Measurements from ENCODE around the gene SLC29A3.
A peak's percentile ranks its signal among the peaks of the same experiment; 100 is the strongest.

SLC29A3 gene

DNA sequence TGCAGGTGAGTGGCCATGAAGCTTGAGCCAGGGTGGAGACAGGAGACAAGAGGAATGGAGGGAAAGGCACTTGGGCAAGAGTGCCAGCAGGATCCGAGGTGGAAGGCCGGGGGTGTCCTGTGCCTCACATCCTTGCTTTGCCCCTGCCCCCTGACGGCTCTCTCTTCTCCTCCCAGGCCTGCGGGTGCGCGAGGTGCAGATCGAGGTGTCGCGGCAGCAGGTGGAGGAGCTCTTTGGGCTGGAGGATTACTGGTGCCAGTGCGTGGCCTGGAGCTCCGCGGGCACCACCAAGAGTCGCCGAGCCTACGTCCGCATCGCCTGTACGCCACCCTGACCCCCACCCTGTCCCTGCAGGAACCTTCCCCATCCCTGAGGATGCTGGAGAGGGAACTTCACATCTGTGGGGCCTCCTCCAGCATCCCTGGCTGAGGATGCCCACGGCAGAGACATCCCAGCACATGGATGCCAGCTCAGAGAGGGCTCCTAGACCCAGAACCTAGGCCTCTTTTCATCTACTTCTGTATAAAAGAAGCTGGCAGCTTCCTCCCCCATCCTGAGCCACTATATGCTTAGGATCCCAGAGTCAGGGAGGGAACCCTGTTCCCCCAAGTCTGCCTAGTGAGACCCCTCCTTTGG, 34.4 kb upstream of the SLC29A3 start:
- no peak overlapping the region for H3K4me2 ChIP-seq (ENCODE audit: low read length)
- H3K79me2 ChIP-seq = no peaks in the 10 kb centered on the region
- no peak overlapping the region for H2AFZ ChIP-seq
- H3K27ac ChIP-seq = no peak overlapping the region
- no peak overlapping the region for H3K4me3 ChIP-seq (ENCODE audit: low read depth, low read length)
- H3K36me3 ChIP-seq (ENCODE audit: control insufficient read depth, insufficient read depth, low read length) = no peaks in the 10 kb centered on the region
- no peaks in the 10 kb centered on the region for H3K27me3 ChIP-seq (ENCODE audit: control insufficient read depth, insufficient read depth, low read length)
- TF ChIP-seq, protein P1, sequence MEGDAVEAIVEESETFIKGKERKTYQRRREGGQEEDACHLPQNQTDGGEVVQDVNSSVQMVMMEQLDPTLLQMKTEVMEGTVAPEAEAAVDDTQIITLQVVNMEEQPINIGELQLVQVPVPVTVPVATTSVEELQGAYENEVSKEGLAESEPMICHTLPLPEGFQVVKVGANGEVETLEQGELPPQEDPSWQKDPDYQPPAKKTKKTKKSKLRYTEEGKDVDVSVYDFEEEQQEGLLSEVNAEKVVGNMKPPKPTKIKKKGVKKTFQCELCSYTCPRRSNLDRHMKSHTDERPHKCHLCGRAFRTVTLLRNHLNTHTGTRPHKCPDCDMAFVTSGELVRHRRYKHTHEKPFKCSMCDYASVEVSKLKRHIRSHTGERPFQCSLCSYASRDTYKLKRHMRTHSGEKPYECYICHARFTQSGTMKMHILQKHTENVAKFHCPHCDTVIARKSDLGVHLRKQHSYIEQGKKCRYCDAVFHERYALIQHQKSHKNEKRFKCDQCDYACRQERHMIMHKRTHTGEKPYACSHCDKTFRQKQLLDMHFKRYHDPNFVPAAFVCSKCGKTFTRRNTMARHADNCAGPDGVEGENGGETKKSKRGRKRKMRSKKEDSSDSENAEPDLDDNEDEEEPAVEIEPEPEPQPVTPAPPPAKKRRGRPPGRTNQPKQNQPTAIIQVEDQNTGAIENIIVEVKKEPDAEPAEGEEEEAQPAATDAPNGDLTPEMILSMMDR (IDR thresholded peaks at IDR 0.05) = no peak
- no peaks in the 10 kb centered on the region for H3K4me1 ChIP-seq
- no peaks in the 10 kb centered on the region for H3K9me3 ChIP-seq (ENCODE audit: control insufficient read depth, low read length)
- no peak overlapping the region for H3K9ac ChIP-seq

DNA sequence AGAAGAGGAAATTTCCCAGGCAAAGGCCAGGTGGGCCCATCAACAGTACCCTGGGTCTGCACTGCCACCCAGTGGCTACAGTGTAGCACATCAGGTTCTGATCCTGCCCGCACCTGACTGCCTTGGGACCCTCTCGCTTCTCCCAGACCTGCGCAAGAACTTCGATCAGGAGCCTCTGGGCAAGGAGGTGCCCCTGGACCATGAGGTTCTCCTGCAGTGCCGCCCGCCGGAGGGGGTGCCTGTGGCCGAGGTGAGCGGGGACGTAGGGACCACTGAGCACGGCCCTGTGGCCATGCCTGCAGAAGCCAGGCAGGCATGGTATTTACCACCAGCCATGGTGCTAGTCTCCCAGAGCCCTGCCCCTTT, 33.9 kb upstream of the SLC29A3 start:
- TF ChIP-seq, protein P1 (IDR thresholded peaks at IDR 0.05) = peak; percentile 83
- Histone ChIP-seq H3K4me3 (ENCODE audit: low read depth, low read length) (no peak overlapping the region), H3K36me3 (ENCODE audit: control insufficient read depth, insufficient read depth, low read length) (no peaks in the 10 kb centered on the region), H3K4me2 (ENCODE audit: low read length) (no peak overlapping the region), H2AFZ (no peak overlapping the region), H3K4me1 (no peaks in the 10 kb centered on the region), H3K27ac (no peak overlapping the region), H3K9me3 (ENCODE audit: control insufficient read depth, low read length) (no peaks in the 10 kb centered on the region), H3K9ac (no peak overlapping the region), H3K79me2 (no peaks in the 10 kb centered on the region), H3K27me3 (ENCODE audit: control insufficient read depth, insufficient read depth, low read length) (no peaks in the 10 kb centered on the region)

DNA sequence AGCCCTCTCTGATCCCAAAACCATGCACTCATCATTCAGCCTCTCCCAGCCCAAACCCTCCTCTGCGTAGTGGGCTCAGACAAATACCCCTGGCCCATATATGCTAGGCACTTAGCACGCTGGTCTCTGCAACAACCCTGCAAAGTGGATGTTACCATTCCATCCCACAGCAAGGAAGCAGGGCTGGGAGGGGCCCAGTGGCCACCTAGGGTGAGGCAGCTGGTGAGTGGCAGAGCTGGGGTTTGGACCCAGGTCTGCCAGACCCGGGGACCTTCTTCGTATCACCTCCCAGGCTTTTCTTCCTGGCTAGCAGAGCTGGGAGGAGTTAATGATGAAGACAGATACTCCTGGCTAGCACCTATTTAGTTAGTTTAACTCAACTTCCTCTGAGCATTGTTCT, 33.1 kb upstream of the SLC29A3 start:
- no peaks in the 10 kb centered on the region for H3K27me3 ChIP-seq (ENCODE audit: control insufficient read depth, insufficient read depth, low read length)
- no peaks in the 10 kb centered on the region for H3K4me1 ChIP-seq
- H3K4me2 ChIP-seq (ENCODE audit: low read length) = no peak overlapping the region
- no peaks in the 10 kb centered on the region for H3K36me3 ChIP-seq (ENCODE audit: control insufficient read depth, insufficient read depth, low read length)
- H3K9me3 ChIP-seq (ENCODE audit: control insufficient read depth, low read length) = no peaks in the 10 kb centered on the region
- H3K27ac ChIP-seq = no peak overlapping the region
- H3K9ac ChIP-seq = no peak overlapping the region
- TF ChIP-seq, protein P1 (IDR thresholded peaks at IDR 0.05) = no peak
- H3K4me3 ChIP-seq (ENCODE audit: low read depth, low read length) = no peak overlapping the region
- H2AFZ ChIP-seq = no peak overlapping the region
- no peaks in the 10 kb centered on the region for H3K79me2 ChIP-seq

DNA sequence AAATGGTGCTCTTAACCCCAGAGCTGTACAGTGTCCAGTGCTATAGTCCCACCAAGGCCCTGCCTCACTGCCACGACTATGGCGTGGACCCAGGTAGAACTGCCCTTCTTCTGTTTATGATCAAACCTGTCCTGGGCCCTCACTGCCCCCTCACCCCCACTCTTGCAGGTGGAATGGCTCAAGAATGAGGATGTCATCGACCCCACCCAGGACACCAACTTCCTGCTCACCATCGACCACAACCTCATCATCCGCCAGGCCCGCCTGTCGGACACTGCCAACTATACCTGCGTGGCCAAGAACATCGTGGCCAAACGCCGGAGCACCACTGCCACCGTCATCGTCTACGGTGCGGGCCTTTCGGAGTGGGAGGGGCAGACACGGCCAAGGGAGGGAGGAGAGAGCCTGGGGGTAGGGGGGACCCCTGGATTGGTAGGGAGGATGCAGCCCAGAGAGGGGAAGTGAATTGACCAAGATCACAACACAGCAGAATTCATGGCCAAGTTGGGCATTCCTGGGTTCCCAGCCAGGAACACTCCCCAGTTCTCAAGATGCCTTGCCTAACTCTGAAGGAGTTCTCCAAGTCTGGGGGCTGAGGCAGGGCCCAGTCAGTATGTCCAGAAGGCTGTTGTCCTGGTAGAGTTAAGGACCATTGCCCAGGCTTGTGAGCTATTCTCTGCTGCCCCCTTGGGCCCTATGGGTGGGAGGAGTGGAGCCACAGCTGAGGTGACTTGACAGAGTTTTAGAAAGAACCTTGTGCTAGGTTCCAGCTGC, 32.4 kb upstream of the SLC29A3 start:
- no peak overlapping the region for H3K4me3 ChIP-seq (ENCODE audit: low read depth, low read length)
- TF ChIP-seq, protein P1 (IDR thresholded peaks at IDR 0.05) = no peak
- no peaks in the 10 kb centered on the region for H3K27me3 ChIP-seq (ENCODE audit: control insufficient read depth, insufficient read depth, low read length)
- no peaks in the 10 kb centered on the region for H3K36me3 ChIP-seq (ENCODE audit: control insufficient read depth, insufficient read depth, low read length)
- H3K9me3 ChIP-seq (ENCODE audit: control insufficient read depth, low read length) = no peaks in the 10 kb centered on the region
- H2AFZ ChIP-seq = no peak overlapping the region
- no peak overlapping the region for H3K9ac ChIP-seq
- H3K27ac ChIP-seq = no peak overlapping the region
- H3K4me2 ChIP-seq (ENCODE audit: low read length) = no peak overlapping the region
- H3K4me1 ChIP-seq = no peaks in the 10 kb centered on the region
- no peaks in the 10 kb centered on the region for H3K79me2 ChIP-seq

DNA sequence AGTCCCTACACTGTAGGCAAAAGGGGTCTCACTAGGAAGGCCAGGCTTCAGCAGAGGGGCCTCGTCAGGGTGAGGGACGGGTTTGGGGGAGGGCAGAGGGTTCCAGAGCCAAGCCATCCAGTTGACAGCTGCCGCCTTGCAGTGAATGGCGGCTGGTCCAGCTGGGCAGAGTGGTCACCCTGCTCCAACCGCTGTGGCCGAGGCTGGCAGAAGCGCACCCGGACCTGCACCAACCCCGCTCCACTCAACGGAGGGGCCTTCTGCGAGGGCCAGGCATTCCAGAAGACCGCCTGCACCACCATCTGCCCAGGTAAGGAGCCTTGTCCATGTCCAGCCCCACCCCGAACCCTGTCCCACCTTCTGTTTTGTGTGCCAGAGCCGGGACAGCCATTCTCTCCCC, 31.6 kb upstream of the SLC29A3 start:
- Histone ChIP-seq H3K4me1 (no peaks in the 10 kb centered on the region), H3K36me3 (ENCODE audit: control insufficient read depth, insufficient read depth, low read length) (no peaks in the 10 kb centered on the region)

More for the DNA sequence above, 31.6 kb upstream of the SLC29A3 start:
- Histone ChIP-seq H3K4me2 (ENCODE audit: low read length) (no peak overlapping the region), H3K27ac (no peak overlapping the region), H3K79me2 (no peaks in the 10 kb centered on the region), H3K4me3 (ENCODE audit: low read depth, low read length) (no peak overlapping the region), H3K9me3 (ENCODE audit: control insufficient read depth, low read length) (no peaks in the 10 kb centered on the region), H3K9ac (no peak overlapping the region), H3K27me3 (ENCODE audit: control insufficient read depth, insufficient read depth, low read length) (no peaks in the 10 kb centered on the region), H2AFZ (no peak overlapping the region)
- TF ChIP-seq, protein P1 (IDR thresholded peaks at IDR 0.05) = no peak
